ENCODE measurements around the gene SPSB1. TPM values are rescaled to one million over a fixed set of nuclear protein-coding genes. Genes with fewer than 3 reads are reported as not detected.
"Not testable (repeated sequence)": the region's sequence is repeated elsewhere in the genome, so short reads cannot be mapped to it uniquely, and the experiment has no call there.

SPSB1 gene
- polyA plus RNA-seq, 1 donor from 2014 or later, result 1.4 TPM

DNA sequence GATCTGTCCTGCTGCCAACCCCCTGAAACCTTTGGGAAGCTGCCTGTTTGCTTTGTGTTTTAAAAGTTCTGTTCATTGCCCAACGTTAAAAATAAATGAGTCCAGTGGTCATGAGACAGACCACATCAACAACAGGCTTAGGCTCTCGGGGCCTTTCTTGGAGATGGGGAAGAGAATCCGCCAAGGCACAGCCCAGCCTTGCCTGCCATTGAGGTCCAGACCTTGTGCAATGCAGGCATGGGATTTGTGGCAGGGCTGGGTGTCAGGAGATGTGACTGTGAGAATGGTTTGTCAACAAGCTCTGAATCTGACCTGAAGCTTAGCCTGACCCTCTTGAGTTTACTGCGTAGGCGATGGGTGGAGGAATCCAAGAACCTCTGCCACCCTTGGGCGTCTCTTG is 4.2 kb downstream of the SPSB1 start:
- no peak overlapping the region for H2AFZ ChIP-seq (ENCODE audit: low read depth, low read length)
- no peaks in the 10 kb centered on the region for H4K20me1 ChIP-seq (ENCODE audit: insufficient read depth)
- H3K9ac ChIP-seq (ENCODE audit: low read length), result no peak overlapping the region
- no peaks in the 10 kb centered on the region for H3F3A ChIP-seq (ENCODE audit: insufficient read depth, low read length, poor library complexity, severe bottlenecking)
- H3K4me3 ChIP-seq (ENCODE audit: low read length), result no peak overlapping the region
- no peak overlapping the region for H3K27ac ChIP-seq (ENCODE audit: low read length)
- H3K79me2 ChIP-seq (replicated peaks; ENCODE audit: insufficient read depth, low read length), result no peaks in the 10 kb centered on the region
- H3K36me3 ChIP-seq (ENCODE audit: insufficient read depth, low read length), result no peaks in the 10 kb centered on the region
- no peak for TF ChIP-seq MXI1 (conservative IDR thresholded peaks at IDR 0.05; ENCODE audit: poor library complexity, severe bottlenecking)
- no peak for TF ChIP-seq RAD21 (conservative IDR thresholded peaks at IDR 0.05)
- no peaks in the 10 kb centered on the region for H3K9me2 ChIP-seq (ENCODE audit: insufficient read depth, low read length)
- H3K9me3 ChIP-seq (ENCODE audit: low read length), result no peaks in the 10 kb centered on the region
- no peak overlapping the region for H3K4me2 ChIP-seq (ENCODE audit: low read length)
- H3K27me3 ChIP-seq (ENCODE audit: insufficient read depth, low read depth, low read length), result peaks cover 8% of the 10 kb centered on the region

DNA sequence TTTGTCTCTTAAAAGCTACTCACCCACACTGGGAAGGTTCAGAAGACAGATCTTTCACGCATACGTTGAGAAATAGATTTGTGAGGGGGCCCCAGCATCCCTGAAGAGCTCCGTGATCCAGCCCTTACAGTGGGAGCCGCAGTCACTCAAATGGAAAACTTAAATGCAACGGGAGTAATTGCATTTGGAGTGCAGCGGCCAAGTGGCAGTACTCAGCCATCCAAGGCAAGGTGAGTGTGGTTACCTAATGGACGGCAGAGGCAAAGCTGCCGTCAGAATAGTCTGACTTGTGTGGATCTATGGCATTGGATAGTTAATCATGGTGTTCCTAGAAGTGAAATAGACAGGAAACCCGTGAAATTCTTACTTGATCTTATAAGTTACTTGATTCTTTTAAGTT is 5.1 kb downstream of the SPSB1 start:
- Histone ChIP-seq H3K27me3 (ENCODE audit: insufficient read depth, low read depth, low read length) (peaks cover 8% of the 10 kb centered on the region), H3K9me2 (ENCODE audit: insufficient read depth, low read length) (no peaks in the 10 kb centered on the region), H2AFZ (ENCODE audit: low read depth, low read length) (no peak overlapping the region), H3K36me3 (ENCODE audit: insufficient read depth, low read length) (no peaks in the 10 kb centered on the region), H3K27ac (ENCODE audit: low read length) (no peak overlapping the region), H3K4me2 (ENCODE audit: low read length) (no peak overlapping the region), H4K20me1 (ENCODE audit: insufficient read depth) (no peaks in the 10 kb centered on the region), H3K79me2 (replicated peaks; ENCODE audit: insufficient read depth, low read length) (no peaks in the 10 kb centered on the region), H3K4me3 (ENCODE audit: low read length) (no peak overlapping the region), H3K9ac (ENCODE audit: low read length) (no peak overlapping the region), H3K9me3 (ENCODE audit: low read length) (no peaks in the 10 kb centered on the region), H3F3A (ENCODE audit: insufficient read depth, low read length, poor library complexity, severe bottlenecking) (no peaks in the 10 kb centered on the region)
- TF ChIP-seq SMC3 (conservative IDR thresholded peaks at IDR 0.05; ENCODE audit: poor library complexity), result no peak
- TF ChIP-seq REST (IDR thresholded peaks at IDR 0.05; ENCODE audit: borderline replicate concordance), result no peak
- TF ChIP-seq EZH2 (IDR thresholded peaks at IDR 0.05; ENCODE audit: borderline replicate concordance, insufficient read depth, low read length, poor library complexity, severe bottlenecking), result no peak
- TF ChIP-seq, protein P1, sequence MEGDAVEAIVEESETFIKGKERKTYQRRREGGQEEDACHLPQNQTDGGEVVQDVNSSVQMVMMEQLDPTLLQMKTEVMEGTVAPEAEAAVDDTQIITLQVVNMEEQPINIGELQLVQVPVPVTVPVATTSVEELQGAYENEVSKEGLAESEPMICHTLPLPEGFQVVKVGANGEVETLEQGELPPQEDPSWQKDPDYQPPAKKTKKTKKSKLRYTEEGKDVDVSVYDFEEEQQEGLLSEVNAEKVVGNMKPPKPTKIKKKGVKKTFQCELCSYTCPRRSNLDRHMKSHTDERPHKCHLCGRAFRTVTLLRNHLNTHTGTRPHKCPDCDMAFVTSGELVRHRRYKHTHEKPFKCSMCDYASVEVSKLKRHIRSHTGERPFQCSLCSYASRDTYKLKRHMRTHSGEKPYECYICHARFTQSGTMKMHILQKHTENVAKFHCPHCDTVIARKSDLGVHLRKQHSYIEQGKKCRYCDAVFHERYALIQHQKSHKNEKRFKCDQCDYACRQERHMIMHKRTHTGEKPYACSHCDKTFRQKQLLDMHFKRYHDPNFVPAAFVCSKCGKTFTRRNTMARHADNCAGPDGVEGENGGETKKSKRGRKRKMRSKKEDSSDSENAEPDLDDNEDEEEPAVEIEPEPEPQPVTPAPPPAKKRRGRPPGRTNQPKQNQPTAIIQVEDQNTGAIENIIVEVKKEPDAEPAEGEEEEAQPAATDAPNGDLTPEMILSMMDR (IDR thresholded peaks at IDR 0.05; ENCODE audit: poor library complexity, severe bottlenecking), result no peak
- no peak for TF ChIP-seq TAF1 (IDR thresholded peaks at IDR 0.05; ENCODE audit: low read depth)
- TF ChIP-seq POLR2AphosphoS5 (IDR thresholded peaks at IDR 0.05), result no peak
- TF ChIP-seq EP300 (conservative IDR thresholded peaks at IDR 0.05; ENCODE audit: poor library complexity, severe bottlenecking), result no peak
- TF ChIP-seq RAD21 (conservative IDR thresholded peaks at IDR 0.05), result no peak
- TF ChIP-seq MXI1 (conservative IDR thresholded peaks at IDR 0.05; ENCODE audit: poor library complexity, severe bottlenecking), result no peak

DNA sequence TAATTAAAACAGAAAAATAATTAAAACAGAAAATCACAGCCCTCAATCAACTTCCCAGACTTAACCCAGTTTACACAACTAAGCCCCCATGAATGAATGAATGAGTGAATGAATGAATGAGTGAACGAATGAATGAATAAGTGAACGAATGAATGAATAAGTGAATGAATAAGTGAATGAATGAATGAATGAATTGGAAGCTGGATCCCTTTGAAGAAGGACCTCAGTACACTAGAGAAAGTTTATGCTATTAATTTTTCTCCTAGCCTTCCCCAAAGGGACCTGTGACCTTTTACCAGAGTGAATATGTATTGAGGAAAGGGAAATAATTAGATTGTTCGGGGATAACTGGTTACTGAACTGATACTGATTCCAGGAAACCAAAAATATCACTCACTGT is 5.6 kb downstream of the SPSB1 start:
- H4K20me1 ChIP-seq (ENCODE audit: insufficient read depth), result no peaks in the 10 kb centered on the region
- no peak overlapping the region for H3K4me3 ChIP-seq (ENCODE audit: low read length)
- no peak for TF ChIP-seq MXI1 (conservative IDR thresholded peaks at IDR 0.05; ENCODE audit: poor library complexity, severe bottlenecking)
- no peak for TF ChIP-seq SMC3 (conservative IDR thresholded peaks at IDR 0.05; ENCODE audit: poor library complexity)
- TF ChIP-seq, protein P1 (IDR thresholded peaks at IDR 0.05; ENCODE audit: poor library complexity, severe bottlenecking), result no peak
- no peaks in the 10 kb centered on the region for H3K9me2 ChIP-seq (ENCODE audit: insufficient read depth, low read length)
- no peaks in the 10 kb centered on the region for H3F3A ChIP-seq (ENCODE audit: insufficient read depth, low read length, poor library complexity, severe bottlenecking)
- no peak overlapping the region for H3K9ac ChIP-seq (ENCODE audit: low read length)
- H3K9me3 ChIP-seq (ENCODE audit: low read length), result no peaks in the 10 kb centered on the region
- H3K4me2 ChIP-seq (ENCODE audit: low read length), result no peak overlapping the region
- H3K36me3 ChIP-seq (ENCODE audit: insufficient read depth, low read length), result no peaks in the 10 kb centered on the region
- no peak overlapping the region for H2AFZ ChIP-seq (ENCODE audit: low read depth, low read length)
- no peaks in the 10 kb centered on the region for H3K79me2 ChIP-seq (replicated peaks; ENCODE audit: insufficient read depth, low read length)
- peaks cover 8% of the 10 kb centered on the region for H3K27me3 ChIP-seq (ENCODE audit: insufficient read depth, low read depth, low read length)
- no peak overlapping the region for H3K27ac ChIP-seq (ENCODE audit: low read length)

DNA sequence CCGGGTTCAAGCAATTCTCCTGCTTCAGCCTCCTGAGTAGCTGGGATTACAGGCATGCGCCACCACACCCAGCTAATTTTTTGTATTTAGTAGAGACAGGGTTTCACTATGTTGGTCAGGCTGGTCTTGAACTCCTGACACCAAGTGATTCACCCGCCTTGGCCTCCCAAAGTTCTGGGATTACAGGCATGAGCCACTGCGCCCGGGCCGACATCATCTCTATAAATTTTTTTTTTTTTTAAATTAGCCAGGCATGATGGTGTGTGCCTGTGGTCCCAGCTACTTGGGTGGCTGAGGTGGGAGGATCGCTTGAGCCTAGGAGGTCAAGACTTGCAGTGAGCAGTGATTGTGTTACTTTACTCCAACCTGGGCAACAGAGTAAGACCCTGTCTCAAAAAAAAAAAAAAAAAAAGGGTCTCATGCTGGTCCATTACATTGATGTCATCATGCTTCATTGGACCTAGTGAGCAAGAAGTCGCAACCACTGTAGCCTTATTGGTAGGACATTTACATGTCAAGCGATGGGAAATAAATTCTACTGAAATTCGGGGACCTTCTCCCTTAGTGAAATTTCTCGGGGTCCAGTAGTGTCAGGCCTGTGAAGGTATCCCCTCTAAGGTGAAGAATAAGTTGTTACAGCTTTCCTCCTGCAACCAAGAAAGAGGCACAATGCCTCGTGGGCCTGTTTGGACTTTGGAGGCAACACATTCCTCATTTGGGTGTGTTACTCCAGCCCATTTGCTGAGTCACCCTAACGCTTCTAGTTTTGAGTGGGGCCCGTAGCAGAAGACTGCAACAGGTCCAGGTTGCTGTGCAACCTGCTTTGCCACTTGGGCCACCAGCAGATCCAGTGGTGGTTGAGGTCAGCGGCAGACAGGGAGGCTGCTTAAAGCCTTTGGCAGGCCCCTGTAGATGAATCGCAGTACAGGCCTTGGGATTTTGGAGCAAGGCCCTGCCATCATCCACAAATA is 7.2 kb downstream of the SPSB1 start:
- not testable (repeated sequence) for H3K9me2 ChIP-seq (ENCODE audit: insufficient read depth, low read length); H4K20me1 ChIP-seq (ENCODE audit: insufficient read depth); H3F3A ChIP-seq (ENCODE audit: insufficient read depth, low read length, poor library complexity, severe bottlenecking); H3K4me2 ChIP-seq (ENCODE audit: low read length); H3K4me3 ChIP-seq (ENCODE audit: low read length); H3K27ac ChIP-seq (ENCODE audit: low read length); H3K9me3 ChIP-seq (ENCODE audit: low read length); H2AFZ ChIP-seq (ENCODE audit: low read depth, low read length); H3K27me3 ChIP-seq (ENCODE audit: insufficient read depth, low read depth, low read length); H3K79me2 ChIP-seq (replicated peaks; ENCODE audit: insufficient read depth, low read length); H3K36me3 ChIP-seq (ENCODE audit: insufficient read depth, low read length); H3K9ac ChIP-seq (ENCODE audit: low read length)

Measured in neural cell (in vitro differentiated cells).